ENCODE results near the gene CYP19A1.

GRCh38 chr15:51343466-51343865 lies 5.1 kb upstream of the CYP19A1 start:
- TF ChIP-seq CTCF (IDR thresholded peaks at IDR 0.05) (no peak), REST (IDR thresholded peaks at IDR 0.05; ENCODE audit: insufficient read depth in 1 of 2, low read depth in 2 of 2, low read length in 1 of 2) (no peak), POLR2AphosphoS5 (IDR thresholded peaks at IDR 0.05; ENCODE audit: low read depth, low read length) (no peak), TCF7L2 (IDR thresholded peaks at IDR 0.05; ENCODE audit: low read depth, low read length) (no peak)
